ENCODE data around the gene RFT1.

GRCh38 chr3:53089511-53089910 lies 40.7 kb downstream of the RFT1 start:
- TF ChIP-seq CTCF (conservative IDR thresholded peaks at IDR 0.05 in 1 of 2, IDR thresholded peaks at IDR 0.05 in 1 of 2; ENCODE audit: extremely low read depth in 1 of 2, insufficient read depth in 1 of 2, low read depth in 1 of 2, low read length in 2 of 2) (peak in 1 of 2 donors; percentile 10), EZH2 (IDR thresholded peaks at IDR 0.05; ENCODE audit: borderline replicate concordance, low read length) (no peak)

All from mammary epithelial cell (primary cell).